Adipocyte (in vitro differentiated cells): ENCODE results near the gene RNF214.

Experiments used
- DNase-seq: peaks from one replicate; pipeline ENCODE4 v3.0.0-alpha.2; 2015; ENCODE audit warnings: low read depth
- H3K27me3 ChIP-seq: replicated peaks from 2 replicates; pipeline ENCODE4 v1.7.0; 2013; ENCODE audit warnings: mild to moderate bottlenecking, low read length, moderate library complexity; ENCODE audit not compliant: control insufficient read depth, insufficient read depth
- H3K36me3 ChIP-seq: 2 replicates; pipeline ENCODE4 v1.7.0; 2013; ENCODE audit warnings: low read length, mild to moderate bottlenecking, moderate library complexity; ENCODE audit not compliant: control insufficient read depth, insufficient read depth, severe bottlenecking
- H3K4me1 ChIP-seq: 2 replicates; pipeline ENCODE4 v1.7.0; 2013; ENCODE audit warnings: mild to moderate bottlenecking, low read length, moderate library complexity; ENCODE audit not compliant: control insufficient read depth, insufficient read depth
- H3K4me3 ChIP-seq: 2 replicates; pipeline ENCODE4 v1.7.0; 2013; ENCODE audit warnings: mild to moderate bottlenecking, low read length, moderate library complexity
- H3K9ac ChIP-seq: 2 replicates; pipeline ENCODE4 v1.7.0; 2013; ENCODE audit warnings: mild to moderate bottlenecking, low read length, moderate library complexity
- H3K9me3 ChIP-seq: 2 replicates; pipeline ENCODE4 v1.7.0; 2013; ENCODE audit warnings: mild to moderate bottlenecking, low read length, moderate library complexity; ENCODE audit not compliant: control insufficient read depth

RNF214 gene

DNA sequence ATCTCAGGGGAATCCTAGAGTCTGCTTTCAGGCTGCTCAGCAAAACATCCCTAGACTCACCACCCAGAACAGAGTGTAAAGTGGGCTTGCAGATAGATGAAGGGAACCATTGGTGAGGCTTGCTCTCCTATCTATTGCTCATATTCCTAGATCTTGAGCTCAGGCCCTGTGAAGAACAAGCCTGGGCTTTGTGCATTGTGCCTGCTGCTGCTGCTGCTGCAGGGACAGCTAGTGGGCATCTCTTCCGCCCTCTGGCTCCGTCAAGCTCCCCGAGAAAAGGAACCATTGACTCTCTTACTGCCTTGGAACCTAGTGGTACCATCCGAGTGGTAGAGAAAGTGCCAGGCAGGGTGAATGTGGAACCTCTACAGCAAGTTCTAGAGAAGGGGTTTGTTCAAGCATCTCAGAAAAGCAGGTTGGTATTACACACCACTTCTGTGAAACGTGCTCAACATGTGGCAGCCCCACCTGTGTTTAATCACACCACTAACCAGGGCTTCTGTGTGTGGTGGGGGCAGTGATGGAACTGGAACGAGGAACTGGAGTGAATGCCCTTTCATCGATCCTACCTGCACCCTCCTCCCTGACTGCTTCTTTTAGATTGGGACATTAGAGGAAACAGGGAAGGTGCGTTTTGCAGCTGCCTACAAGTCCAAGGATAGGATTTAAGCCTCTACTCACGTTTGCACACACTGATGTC is 63.1 kb downstream of the RNF214 start:
- DNase-seq: no peak
- peaks cover 45% of the 10 kb centered on the region for H3K36me3 ChIP-seq
- H3K27me3 ChIP-seq: no peaks in the 10 kb centered on the region
- H3K9ac ChIP-seq: no peak overlapping the region
- no peak overlapping the region for H3K4me3 ChIP-seq
- H3K9me3 ChIP-seq: no peaks in the 10 kb centered on the region
- peaks cover 14% of the 10 kb centered on the region for H3K4me1 ChIP-seq

DNA sequence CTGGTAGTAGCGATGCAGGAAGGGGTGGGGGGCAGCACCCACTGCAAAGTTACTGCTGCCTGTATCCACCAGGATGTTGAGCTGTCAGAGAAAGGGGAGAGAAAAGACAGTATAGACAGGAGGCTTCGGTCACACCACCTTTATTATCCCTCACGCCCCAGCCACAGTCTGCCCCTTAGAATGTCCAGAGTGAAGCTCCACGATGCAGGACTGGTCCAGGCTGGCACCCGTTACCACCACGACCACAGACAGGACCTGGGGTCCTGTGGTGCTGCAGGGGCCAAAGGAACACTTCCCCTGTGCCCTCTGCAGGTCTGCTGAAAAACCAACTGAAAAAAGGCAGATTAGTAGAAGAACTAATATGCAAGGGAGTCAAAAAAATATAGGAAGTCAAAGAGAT is 64.4 kb downstream of the RNF214 start:
- Histone ChIP-seq H3K9me3 (no peaks in the 10 kb centered on the region), H3K4me1 (peaks cover 18% of the 10 kb centered on the region), H3K27me3 (no peaks in the 10 kb centered on the region), H3K4me3 (no peak overlapping the region), H3K36me3 (peaks cover 32% of the 10 kb centered on the region), H3K9ac (no peak overlapping the region)
- DNase-seq: no peak

DNA sequence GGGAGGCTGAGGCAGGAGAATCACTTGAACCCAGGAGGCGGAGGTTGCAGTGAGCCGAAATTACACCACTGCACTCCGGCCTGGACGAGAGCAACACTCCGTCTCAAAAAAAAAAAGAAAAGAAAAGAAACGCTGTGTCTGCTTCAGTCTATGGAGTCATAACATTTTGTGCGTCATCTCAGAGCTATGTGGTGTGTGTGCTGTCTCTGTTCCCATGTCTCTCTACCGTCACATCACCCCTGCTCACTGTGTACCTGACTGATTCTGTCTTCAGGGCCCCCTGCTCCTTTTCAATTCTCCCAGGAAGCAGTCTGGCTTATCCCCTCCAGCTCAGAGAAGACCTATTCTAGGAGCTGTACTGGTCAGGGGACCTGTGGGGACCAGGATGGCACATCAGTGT is 65.7 kb downstream of the RNF214 start:
- no peaks in the 10 kb centered on the region for H3K9me3 ChIP-seq
- DNase-seq: no peak
- no peak overlapping the region for H3K4me3 ChIP-seq
- H3K36me3 ChIP-seq: peaks cover 22% of the 10 kb centered on the region
- H3K4me1 ChIP-seq: peaks cover 18% of the 10 kb centered on the region
- H3K27me3 ChIP-seq: no peaks in the 10 kb centered on the region
- no peak overlapping the region for H3K9ac ChIP-seq

DNA sequence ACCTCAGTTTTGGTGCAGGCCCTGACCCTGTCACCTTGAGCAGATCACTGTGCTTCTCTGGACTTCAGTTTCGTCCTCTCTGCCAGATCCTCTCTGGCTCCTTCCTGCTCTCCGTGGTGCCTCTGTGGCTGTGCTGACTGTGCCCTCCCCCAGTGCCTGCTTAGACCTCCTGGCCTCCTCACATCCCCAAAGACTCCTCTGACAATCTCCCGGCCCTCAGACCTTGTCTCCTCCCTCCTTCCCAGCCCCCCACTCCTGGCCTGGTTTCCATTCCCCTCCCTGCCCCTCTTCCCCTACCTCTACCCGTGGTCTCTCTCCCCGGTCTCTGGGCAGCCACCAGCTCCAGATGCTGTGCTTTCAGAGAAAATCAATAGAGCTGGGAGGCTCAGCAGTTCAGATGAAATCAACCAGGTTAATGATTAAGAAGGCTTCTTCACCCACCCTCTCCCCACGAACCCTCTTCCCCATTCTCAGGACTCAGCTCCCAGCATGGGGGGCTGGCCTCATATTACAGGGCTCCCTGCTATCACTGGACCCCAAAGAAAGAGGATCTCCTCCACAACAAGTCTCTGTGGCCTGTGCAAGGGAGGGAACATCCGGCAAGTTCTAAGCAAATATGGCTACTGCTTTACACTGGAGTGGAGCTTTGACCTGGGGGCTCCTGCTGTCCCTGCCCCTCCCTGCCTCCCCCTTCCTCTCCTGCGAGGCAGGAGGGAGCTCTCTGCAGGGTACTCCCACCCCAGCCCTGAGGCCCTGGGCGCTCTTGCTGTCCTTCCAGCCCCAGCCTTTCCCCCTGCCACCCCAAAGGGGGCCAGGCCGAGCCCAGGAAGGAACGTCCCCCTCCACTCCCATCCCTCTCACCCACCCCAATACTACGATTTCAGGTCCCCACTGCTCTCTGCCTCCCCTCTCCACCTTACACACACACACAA is 67.1 kb downstream of the RNF214 start:
- H3K9ac ChIP-seq: no peak overlapping the region
- peak overlapping the region; percentile 13 for H3K4me3 ChIP-seq
- H3K9me3 ChIP-seq: no peaks in the 10 kb centered on the region
- H3K27me3 ChIP-seq: no peaks in the 10 kb centered on the region
- no peak for DNase-seq
- H3K36me3 ChIP-seq: peaks cover 13% of the 10 kb centered on the region
- H3K4me1 ChIP-seq: peaks cover 18% of the 10 kb centered on the region

DNA sequence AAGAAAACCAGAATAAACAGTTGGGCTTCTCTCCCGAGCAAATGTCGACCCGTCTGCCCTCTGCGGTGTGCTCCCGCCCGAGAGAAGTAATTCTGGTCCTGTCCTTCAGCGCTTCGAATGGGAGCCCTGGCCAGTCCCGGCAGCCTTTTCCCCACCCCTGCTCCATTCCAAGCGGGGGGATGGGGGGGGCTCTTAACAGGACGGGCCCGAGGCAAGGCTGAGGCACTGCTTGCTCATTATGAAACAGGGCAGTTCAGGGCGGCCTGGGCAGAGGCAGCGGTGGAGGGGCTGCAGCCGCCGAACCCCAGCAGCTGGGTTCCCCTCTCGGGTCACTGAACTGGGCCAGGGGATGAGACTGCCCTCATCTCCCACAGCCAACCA is 67.8 kb downstream of the RNF214 start:
- Histone ChIP-seq H3K4me1 (peaks cover 18% of the 10 kb centered on the region), H3K27me3 (no peaks in the 10 kb centered on the region), H3K36me3 (peaks cover 7% of the 10 kb centered on the region), H3K9ac (no peak overlapping the region), H3K4me3 (peak overlapping the region; percentile 13), H3K9me3 (no peaks in the 10 kb centered on the region)
- DNase-seq: no peak

DNA sequence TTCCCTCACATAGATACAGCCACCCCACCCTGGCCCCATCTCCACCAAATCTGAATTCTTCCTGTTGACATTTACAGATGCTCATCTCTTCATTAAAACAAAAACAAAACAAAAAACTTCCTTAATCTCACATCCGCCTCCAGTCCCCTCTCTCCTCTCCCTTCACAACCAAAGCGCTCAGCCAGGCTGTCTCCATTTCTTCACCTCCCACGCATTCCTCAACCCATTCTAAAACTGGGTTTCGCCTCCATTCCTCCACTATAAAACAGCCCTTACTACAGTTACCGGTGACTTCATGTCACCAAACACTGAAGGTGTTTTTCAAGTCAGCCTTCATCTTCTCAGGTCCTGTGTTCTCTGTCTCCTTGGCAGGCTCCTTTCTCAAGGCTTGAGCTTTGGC is 68.3 kb downstream of the RNF214 start:
- Histone ChIP-seq H3K4me3 (no peak overlapping the region), H3K27me3 (no peaks in the 10 kb centered on the region), H3K9ac (no peak overlapping the region)

DNA sequence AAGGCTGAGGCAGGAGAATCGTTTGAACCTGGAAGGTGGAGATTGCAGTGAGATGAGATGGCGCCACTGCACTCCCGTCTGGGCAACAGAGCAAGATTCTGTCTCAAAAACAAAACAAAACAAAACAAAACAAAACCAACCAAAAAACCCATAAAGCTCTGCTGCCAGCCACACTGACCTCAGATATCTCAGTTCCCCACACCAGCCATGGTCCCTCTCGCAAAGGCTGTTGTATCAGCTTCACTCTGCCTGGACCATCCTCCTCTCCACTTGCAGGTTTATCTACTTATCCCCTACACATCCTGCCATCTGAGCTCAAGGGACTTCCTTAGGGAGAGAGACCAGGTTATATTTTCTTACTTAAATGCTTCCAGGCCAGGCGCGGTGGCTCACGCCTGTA is 69.8 kb downstream of the RNF214 start:
- DNase-seq: no peak
- no peak overlapping the region for H3K4me3 ChIP-seq
- H3K9ac ChIP-seq: no peak overlapping the region
- peaks cover 18% of the 10 kb centered on the region for H3K4me1 ChIP-seq
- no peaks in the 10 kb centered on the region for H3K9me3 ChIP-seq
- H3K27me3 ChIP-seq: no peaks in the 10 kb centered on the region
- H3K36me3 ChIP-seq: peaks cover 3% of the 10 kb centered on the region

More for the DNA sequence above, 68.3 kb downstream of the RNF214 start:
- no peak for DNase-seq
- peaks cover 18% of the 10 kb centered on the region for H3K4me1 ChIP-seq
- no peaks in the 10 kb centered on the region for H3K9me3 ChIP-seq
- H3K36me3 ChIP-seq: peaks cover 3% of the 10 kb centered on the region

DNA sequence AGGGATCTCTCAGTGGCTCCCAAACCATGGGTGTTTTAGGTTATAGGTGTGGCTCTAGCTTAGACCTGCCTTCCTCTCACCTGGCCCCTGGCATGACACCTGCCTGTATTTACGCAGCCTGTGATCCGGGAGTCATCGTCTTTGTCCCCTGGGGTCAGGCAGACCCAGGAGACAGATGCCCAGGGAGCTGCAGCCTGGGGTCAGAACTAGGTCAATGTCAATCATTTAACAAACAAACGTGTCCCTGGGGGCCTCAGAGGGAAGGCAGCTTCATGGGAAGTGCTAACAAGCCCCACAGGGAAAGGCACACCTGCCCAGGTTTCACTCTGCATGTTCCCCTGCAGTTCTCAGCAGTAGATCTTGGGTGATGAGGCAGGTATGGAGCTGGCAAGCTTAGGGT is 70.6 kb downstream of the RNF214 start:
- peaks cover 3% of the 10 kb centered on the region for H3K36me3 ChIP-seq
- no peaks in the 10 kb centered on the region for H3K27me3 ChIP-seq
- no peak overlapping the region for H3K4me3 ChIP-seq
- H3K4me1 ChIP-seq: peaks cover 18% of the 10 kb centered on the region
- no peak overlapping the region for H3K9ac ChIP-seq
- no peaks in the 10 kb centered on the region for H3K9me3 ChIP-seq
- DNase-seq: no peak

DNA sequence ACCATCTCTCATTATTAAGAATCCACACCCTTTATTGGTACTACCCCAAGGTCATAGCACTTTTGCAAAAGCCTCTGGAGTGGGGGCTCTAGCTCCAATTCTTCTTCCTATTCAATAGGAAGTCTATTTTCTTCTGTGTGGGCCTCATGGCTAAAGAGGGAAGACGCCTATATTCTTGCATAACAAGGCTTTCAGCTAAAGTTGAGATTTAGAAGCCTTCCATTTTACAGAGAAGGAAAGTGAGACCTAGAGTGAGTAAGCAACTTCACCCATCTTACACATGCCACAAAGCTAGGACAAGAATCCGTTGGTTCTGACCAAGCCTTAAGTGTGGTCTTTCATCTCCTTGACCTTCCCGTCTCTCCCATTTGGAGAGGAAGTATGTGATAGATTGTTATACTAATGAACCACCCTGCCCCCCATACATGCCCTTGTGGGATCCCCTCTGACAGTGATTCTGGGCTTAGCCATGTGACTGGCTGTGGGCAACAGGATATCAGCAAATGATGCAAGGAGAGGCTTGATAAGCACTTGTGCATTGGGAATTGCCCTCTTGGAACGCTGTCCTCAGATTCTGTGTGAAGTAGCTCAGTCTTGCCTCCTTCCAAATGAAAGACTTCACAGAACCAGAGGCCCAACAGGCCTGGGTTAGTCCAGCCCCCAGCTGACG is 71.3 kb downstream of the RNF214 start:
- Histone ChIP-seq H3K4me1 (peaks cover 18% of the 10 kb centered on the region), H3K27me3 (no peaks in the 10 kb centered on the region), H3K36me3 (peaks cover 3% of the 10 kb centered on the region), H3K4me3 (no peak overlapping the region), H3K9me3 (no peaks in the 10 kb centered on the region), H3K9ac (no peak overlapping the region)
- no peak for DNase-seq

DNA sequence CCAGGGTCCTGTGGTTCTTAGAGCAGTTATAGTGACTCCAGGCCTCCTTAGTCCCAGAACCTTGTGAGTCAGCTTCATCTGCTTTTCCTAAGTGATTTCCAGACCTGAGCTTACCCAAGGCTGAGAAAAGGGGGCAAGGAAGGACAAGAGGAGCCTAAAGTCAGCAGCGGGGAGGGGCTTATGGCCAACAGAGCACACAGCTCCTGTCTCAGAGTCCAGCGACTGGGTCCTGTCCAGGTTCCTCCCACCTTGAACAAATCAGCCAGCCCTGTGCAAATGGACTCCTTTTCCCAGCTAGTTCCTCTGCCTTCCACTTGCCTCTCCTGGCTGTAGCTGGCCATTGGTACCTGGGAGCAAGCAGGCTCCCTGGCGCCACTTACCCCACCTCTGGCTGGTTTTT is 72.7 kb downstream of the RNF214 start:
- H3K9ac ChIP-seq: no peak overlapping the region
- DNase-seq: no peak
- peaks cover 9% of the 10 kb centered on the region for H3K4me1 ChIP-seq
- H3K4me3 ChIP-seq: no peak overlapping the region
- H3K36me3 ChIP-seq: peaks cover 3% of the 10 kb centered on the region
- no peaks in the 10 kb centered on the region for H3K27me3 ChIP-seq
- no peaks in the 10 kb centered on the region for H3K9me3 ChIP-seq

DNA sequence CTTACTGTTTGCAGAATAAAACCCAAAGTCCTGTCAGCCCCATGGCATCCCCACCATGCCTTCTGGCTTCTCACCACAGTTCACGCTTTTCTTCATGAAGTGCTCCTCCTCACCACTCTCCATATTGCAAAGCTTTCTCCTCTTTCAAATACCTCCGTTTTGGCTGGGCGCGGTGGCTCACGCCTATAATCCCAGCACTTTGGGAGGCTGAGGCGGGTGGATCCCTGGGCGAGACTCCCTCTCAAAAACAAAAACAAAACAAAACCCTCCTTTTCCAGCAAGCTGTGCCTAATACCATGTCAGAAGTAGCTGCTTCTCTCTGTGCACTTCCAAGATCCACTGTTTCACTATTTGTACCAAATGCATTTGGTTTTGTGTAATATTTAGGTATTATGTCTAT is 76.8 kb downstream of the RNF214 start:
- Histone ChIP-seq H3K4me3 (no peak overlapping the region), H3K9me3 (no peaks in the 10 kb centered on the region), H3K27me3 (no peaks in the 10 kb centered on the region), H3K4me1 (peaks cover 6% of the 10 kb centered on the region), H3K9ac (no peak overlapping the region), H3K36me3 (peaks cover 3% of the 10 kb centered on the region)
- DNase-seq: no peak
